GM12874 (cell line): Measurements from ENCODE around the gene KCNK13.

Experiments
- TF ChIP-seq, protein P1 (sequence below): IDR thresholded peaks from 2 replicates; pipeline ENCODE4 v1.5.1; 2011; ENCODE audit warnings: low read depth, mild to moderate bottlenecking, control low read depth, low read length, moderate library complexity; ENCODE audit not compliant: insufficient read depth

Gene KCNK13

DNA sequence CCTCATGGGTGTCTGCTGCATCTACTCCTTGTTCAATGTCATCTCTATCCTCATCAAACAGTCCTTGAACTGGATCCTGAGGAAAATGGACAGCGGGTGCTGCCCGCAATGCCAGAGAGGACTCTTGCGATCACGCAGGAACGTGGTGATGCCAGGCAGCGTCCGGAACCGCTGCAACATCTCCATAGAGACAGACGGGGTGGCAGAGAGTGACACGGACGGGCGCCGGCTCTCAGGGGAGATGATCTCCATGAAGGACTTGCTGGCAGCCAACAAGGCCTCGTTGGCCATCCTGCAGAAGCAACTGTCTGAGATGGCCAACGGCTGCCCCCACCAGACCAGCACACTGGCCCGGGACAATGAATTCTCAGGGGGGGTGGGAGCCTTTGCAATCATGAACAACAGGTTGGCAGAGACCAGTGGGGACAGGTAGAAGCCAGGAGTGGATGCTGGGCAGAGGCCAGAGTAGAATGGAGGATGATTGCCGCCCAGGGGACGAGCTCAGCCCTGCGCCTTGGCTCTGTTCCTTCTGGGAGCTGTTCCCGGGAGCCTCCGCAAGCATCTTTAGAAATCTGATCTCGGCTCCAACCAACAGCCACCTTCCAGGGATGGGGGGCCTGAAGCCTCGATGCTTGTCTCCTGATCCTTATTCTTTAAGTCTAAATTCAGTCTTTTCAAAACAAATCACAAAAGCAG, 122.9 kb downstream of the KCNK13 start:
- TF ChIP-seq, protein P1, sequence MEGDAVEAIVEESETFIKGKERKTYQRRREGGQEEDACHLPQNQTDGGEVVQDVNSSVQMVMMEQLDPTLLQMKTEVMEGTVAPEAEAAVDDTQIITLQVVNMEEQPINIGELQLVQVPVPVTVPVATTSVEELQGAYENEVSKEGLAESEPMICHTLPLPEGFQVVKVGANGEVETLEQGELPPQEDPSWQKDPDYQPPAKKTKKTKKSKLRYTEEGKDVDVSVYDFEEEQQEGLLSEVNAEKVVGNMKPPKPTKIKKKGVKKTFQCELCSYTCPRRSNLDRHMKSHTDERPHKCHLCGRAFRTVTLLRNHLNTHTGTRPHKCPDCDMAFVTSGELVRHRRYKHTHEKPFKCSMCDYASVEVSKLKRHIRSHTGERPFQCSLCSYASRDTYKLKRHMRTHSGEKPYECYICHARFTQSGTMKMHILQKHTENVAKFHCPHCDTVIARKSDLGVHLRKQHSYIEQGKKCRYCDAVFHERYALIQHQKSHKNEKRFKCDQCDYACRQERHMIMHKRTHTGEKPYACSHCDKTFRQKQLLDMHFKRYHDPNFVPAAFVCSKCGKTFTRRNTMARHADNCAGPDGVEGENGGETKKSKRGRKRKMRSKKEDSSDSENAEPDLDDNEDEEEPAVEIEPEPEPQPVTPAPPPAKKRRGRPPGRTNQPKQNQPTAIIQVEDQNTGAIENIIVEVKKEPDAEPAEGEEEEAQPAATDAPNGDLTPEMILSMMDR, result no peak

DNA sequence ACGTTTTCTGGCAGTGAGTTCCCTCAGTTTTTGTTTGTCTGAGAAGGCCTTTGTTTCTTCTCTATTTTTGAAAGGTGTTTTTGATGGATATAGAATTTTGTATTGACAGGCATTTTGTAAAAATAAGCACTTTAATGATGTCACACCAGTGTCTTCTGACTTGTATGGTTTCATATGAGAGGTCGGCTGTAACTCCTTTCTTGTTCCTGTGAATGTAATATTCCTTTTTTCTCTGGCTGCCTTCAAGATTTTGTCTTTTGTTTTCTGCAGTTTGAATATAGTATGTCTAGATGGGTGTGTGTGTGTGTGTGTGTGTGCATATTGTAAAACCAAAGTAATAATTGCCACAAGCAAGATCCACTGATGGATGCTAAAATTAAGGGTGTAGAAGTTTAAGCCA, 126.8 kb downstream of the KCNK13 start:
- TF ChIP-seq, protein P1, result no peak

DNA sequence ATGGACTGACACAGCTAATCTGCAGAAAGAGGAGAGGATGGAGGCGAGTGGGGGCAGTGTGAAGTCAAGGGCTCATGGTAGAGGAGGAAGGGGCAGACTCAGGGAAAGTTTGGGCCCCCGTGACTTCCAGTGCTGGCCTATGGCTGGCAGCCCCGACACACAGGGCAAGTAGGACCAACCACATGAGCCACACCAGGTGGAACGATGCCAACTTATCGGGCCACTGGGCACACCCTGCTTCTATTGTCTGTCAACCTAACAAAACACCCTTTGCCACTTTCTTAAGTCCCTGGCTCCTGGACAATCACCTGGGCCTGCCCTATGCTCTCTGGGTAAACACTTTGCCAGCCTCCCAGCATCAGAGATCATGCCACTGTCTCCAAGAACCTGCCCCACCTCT, 129.4 kb downstream of the KCNK13 start:
- TF ChIP-seq, protein P1, result no peak

DNA sequence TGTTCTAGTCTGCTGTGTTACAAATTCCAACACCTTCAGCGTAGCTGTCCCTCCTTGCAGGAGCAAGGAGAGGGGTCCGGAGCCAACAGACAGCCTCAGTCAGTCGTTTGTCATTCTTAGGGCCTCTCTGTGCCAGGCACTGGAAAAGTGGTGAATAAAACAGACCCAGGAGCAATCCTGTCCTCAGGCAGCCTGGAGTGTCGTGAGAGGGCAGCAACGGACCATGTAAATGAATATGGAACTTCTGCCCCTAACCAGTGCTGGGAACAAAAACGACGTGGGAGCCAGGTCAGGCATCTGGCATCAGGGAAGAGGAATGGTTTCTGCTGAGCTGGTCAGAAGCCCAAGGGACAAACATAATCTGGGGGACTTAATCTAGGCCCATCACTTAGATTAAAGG, 129.8 kb downstream of the KCNK13 start:
- TF ChIP-seq, protein P1, result no peak

DNA sequence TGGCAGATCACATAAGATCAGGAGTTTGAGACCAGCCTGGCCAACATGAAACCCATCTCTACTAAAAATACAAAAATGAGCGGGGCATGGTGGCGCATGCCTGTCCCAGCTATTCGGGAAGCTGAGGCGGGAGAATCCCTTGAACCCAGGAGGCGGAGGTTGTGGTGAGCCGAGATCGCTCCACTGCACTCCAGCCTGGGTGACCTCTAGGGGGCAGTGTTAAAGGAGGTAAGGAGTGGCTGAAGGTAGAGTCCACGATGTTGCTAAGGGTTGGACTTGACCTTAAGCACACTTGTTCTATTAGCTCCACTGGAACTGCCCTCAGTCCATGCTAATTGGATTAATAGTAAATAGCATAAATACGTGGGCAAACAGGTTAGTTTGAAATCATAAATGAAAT, 132.1 kb downstream of the KCNK13 start:
- TF ChIP-seq, protein P1, result peak; percentile 51

DNA sequence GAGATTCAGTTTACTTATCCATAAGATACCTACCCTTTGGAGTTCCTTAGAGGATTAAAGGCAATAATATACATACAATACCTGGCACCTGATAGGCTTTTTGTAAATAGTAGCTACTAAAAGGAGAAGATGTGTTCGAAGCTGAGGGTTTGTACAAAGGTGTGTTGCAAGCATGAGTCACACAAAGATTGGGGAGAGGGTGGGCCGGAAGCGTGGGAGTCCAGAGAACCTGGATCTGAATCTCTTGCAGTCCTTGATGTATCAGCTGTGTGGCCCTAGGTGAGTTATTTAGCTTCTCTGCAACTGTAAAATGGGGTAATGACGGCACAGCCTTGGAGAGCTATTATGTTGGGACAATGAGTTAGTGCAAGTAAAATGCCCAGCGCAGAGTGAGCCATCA, 132.9 kb downstream of the KCNK13 start:
- TF ChIP-seq, protein P1, result no peak

DNA sequence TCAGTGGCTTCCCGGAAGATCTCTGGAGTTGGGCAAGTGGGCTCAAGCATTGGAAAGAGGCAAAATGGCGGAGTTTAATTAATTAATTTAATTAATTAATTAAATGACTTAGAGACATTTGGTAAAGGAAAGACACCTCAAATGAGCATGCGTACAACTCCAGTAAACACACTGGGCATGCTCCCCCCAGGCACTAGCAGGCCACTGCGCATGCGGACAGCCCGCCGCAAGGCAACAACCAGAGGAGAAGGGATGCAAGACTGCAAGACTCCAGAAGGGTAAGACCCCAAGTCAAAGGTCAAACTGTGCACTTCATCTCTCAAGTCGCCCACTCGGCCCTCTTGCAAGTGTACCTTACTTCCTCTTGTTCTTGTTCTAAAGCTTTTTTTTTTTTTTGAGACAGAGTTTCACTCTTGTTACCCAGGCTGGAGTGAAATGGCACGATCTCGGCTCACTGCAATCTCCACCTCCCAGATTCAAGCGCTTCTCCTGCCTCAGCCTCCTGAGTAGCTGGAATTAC, 136.8 kb downstream of the KCNK13 start:
- TF ChIP-seq, protein P1, result no peak
